ENCODE results near the gene JAKMIP1. TPM values are rescaled to one million over a fixed set of nuclear protein-coding genes. Genes with fewer than 3 reads are reported as not detected.
"Not testable (repeated sequence)": the region's sequence is repeated elsewhere in the genome, so short reads cannot be mapped to it uniquely, and the experiment has no call there.

JAKMIP1 gene
- total and polyA plus RNA-seq, 9 donors = 0.33 to 1.00 (median 0.56) TPM; not detected in 1

DNA sequence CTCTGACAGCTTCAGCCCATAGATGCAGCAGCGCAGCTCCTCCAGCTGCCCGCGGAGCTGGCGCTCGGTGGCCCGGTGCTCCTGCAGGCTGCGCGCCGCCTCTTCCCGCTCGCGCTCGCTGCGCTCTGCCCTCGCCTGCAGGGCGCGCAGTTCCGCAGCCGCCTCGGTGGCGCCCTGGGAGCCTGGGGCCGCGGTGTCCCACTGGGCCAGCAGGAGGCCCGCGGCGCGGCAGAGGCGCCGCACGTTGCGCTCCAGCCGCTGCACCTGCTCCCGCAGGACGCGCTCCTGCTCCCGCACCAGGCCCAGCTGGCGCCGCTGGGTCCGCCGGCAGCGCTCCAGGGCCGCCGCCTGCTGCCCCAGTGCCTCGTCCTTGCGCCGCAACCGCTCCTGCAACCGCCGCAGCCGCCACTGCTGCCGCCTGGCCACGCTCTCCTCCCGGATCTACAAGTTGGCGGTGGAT, 192.2 kb downstream of the JAKMIP1 start:
- TF ChIP-seq EP300 (IDR thresholded peaks at IDR 0.05) (no peak), POLR2A (IDR thresholded peaks at IDR 0.05) (no peak)
- TF ChIP-seq, protein P1, sequence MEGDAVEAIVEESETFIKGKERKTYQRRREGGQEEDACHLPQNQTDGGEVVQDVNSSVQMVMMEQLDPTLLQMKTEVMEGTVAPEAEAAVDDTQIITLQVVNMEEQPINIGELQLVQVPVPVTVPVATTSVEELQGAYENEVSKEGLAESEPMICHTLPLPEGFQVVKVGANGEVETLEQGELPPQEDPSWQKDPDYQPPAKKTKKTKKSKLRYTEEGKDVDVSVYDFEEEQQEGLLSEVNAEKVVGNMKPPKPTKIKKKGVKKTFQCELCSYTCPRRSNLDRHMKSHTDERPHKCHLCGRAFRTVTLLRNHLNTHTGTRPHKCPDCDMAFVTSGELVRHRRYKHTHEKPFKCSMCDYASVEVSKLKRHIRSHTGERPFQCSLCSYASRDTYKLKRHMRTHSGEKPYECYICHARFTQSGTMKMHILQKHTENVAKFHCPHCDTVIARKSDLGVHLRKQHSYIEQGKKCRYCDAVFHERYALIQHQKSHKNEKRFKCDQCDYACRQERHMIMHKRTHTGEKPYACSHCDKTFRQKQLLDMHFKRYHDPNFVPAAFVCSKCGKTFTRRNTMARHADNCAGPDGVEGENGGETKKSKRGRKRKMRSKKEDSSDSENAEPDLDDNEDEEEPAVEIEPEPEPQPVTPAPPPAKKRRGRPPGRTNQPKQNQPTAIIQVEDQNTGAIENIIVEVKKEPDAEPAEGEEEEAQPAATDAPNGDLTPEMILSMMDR (IDR thresholded peaks at IDR 0.05) = no peak
- H3K4me1 ChIP-seq (ENCODE audit: insufficient read depth) = peaks cover 4% of the 10 kb centered on the region
- intact Hi-C loops (cut with DNase I) = no loop called here
- no peaks in the 10 kb centered on the region for H3K9me3 ChIP-seq
- no peak for DNase-seq
- H3K4me3 ChIP-seq = no peak overlapping the region
- H3K36me3 ChIP-seq = no peaks in the 10 kb centered on the region
- WGBS, 3 donors = 13 to 62% (median 22%) methylated on average over 42 to 54 of the region's 54 CpGs
- no peak overlapping the region for H3K27ac ChIP-seq
- H3K27me3 ChIP-seq = no peaks in the 10 kb centered on the region

DNA sequence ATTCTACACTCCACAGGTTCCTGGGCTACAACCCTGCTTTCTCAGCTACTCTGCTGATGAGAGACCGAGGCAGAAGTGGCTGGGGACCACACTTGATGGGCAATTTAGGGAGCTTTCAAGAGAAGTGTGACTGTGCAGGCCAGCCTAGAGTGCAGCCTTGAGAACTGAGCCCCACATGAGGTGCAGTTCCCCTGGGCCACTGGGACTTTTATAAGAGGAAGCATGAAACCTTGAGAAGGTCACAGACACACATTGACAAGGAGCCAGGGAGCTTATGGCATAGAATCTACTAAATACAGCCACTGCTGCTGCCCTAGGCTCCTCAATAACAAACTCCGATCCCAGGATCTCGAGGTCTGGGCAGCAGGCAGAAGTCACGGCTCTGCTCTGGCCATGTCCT, 195.2 kb downstream of the JAKMIP1 start:
- H3K4me1 ChIP-seq (ENCODE audit: insufficient read depth) = no peaks in the 10 kb centered on the region
- no peaks in the 10 kb centered on the region for H3K9me3 ChIP-seq
- no peaks in the 10 kb centered on the region for H3K27me3 ChIP-seq
- 67 to 81% (median 79%) methylated on average over 4 of the region's 4 CpGs for WGBS, 3 donors
- no peak overlapping the region for H3K27ac ChIP-seq
- no peak for DNase-seq
- intact Hi-C loops (cut with DNase I) = no loop called here
- no peak overlapping the region for H3K4me3 ChIP-seq
- no peaks in the 10 kb centered on the region for H3K36me3 ChIP-seq
- TF ChIP-seq EP300 (IDR thresholded peaks at IDR 0.05) = no peak
- TF ChIP-seq, protein P1 (IDR thresholded peaks at IDR 0.05) = no peak
- no peak for TF ChIP-seq POLR2A (IDR thresholded peaks at IDR 0.05)

DNA sequence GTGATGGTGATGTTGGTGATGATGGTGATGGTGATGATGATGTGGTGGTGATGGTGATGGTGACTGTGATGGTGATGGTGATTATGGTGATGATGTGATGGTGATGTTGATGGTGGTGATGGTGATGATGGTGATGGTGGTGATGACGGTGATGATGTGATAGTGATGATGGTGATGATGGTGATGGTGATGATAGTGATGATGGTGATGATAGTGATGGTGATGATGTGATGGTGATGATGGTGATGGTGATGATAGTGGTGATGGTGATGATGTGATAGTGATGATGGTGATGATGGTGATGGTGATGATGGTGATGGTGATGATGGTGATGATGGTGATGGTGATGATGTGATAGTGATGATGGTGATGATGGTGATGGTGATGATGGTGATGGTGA, 196.9 kb downstream of the JAKMIP1 start:
- DNase-seq; H3K27me3 ChIP-seq; H3K9me3 ChIP-seq; H3K4me3 ChIP-seq; H3K4me1 ChIP-seq (ENCODE audit: insufficient read depth); intact Hi-C loops (cut with DNase I); H3K36me3 ChIP-seq; H3K27ac ChIP-seq: not testable (repeated sequence)
- WGBS, 3 donors = 5 to 94% (median 72%) methylated on average over 1 of the region's 1 CpG

DNA sequence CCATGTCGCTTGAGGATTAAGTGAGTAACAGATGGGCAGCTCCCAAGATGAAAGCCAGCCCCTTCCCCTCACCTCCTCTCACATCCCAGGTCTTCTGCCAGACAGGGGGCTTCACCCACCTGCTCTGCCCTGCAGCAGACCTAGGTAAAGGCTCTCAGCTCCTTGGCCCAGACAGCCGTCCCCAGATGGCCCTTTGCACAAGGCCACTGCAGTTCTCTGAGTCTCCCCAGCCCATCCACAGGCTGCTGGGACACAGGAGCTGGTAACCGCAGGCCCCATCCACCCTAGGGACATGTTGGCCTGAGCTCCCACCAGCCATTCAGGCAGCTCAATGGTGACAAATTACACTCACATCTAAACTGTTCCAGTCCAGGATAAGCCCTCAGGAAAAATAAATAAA, 197.4 kb downstream of the JAKMIP1 start:
- H3K4me3 ChIP-seq = no peak overlapping the region
- H3K9me3 ChIP-seq = no peaks in the 10 kb centered on the region
- no peaks in the 10 kb centered on the region for H3K36me3 ChIP-seq
- peak in 1 of 5 donors; percentile 5 for DNase-seq
- WGBS, 3 donors = 53 to 90% (median 71%) methylated on average over 3 of the region's 3 CpGs
- H3K4me1 ChIP-seq (ENCODE audit: insufficient read depth) = no peaks in the 10 kb centered on the region
- no peak overlapping the region for H3K27ac ChIP-seq
- TF ChIP-seq POLR2A (IDR thresholded peaks at IDR 0.05) (no peak), EP300 (IDR thresholded peaks at IDR 0.05) (no peak)
- TF ChIP-seq, protein P1 (IDR thresholded peaks at IDR 0.05) = no peak
- H3K27me3 ChIP-seq = no peaks in the 10 kb centered on the region
- intact Hi-C loops (cut with DNase I) = no loop called here

DNA sequence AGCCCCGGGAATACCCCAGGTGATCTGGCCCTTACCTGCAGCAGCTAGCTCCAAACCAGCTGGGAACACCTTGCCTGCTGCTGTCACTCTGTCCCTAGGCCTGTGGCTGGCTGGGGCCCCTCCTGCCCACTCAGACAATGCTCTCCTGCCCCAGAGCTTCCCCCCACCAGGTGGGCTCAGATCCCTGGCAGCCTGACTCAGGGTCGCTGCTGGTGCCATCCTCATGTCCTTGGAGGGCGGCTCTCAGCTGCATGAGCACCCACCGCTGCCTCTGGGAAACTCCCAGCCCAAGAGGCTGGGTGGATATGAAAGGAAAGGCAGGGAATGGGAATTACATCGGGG, 197.9 kb downstream of the JAKMIP1 start:
- TF ChIP-seq POLR2A (IDR thresholded peaks at IDR 0.05) (no peak), EP300 (IDR thresholded peaks at IDR 0.05) (no peak)
- TF ChIP-seq, protein P1 (IDR thresholded peaks at IDR 0.05) = no peak
- peak in 1 of 5 donors; percentile 20 for DNase-seq
- WGBS, 3 donors = 80 to 82% (median 81%) methylated on average over 5 of the region's 5 CpGs
- no peaks in the 10 kb centered on the region for H3K4me1 ChIP-seq (ENCODE audit: insufficient read depth)
- no peaks in the 10 kb centered on the region for H3K36me3 ChIP-seq
- no peak overlapping the region for H3K27ac ChIP-seq
- H3K9me3 ChIP-seq = no peaks in the 10 kb centered on the region
- H3K4me3 ChIP-seq = no peak overlapping the region
- no peaks in the 10 kb centered on the region for H3K27me3 ChIP-seq
- intact Hi-C loops (cut with DNase I) = no loop called here
